GM19328 (cell line): Measurements from ENCODE around the gene SLC27A5.
A peak's percentile ranks its signal among the peaks of the same experiment; 100 is the strongest.
"Not testable (repeated sequence)": the region's sequence is repeated elsewhere in the genome, so short reads cannot be mapped to it uniquely, and the experiment has no call there.

Source experiments
- ATAC-seq: cut with Tn5 transposase; IDR thresholded peaks from one replicate; pipeline ENCODE4 v1.9.1; 2021; ENCODE audit warnings: mild to moderate bottlenecking, moderate library complexity; ENCODE audit not compliant: unreplicated experiment

Gene SLC27A5

DNA sequence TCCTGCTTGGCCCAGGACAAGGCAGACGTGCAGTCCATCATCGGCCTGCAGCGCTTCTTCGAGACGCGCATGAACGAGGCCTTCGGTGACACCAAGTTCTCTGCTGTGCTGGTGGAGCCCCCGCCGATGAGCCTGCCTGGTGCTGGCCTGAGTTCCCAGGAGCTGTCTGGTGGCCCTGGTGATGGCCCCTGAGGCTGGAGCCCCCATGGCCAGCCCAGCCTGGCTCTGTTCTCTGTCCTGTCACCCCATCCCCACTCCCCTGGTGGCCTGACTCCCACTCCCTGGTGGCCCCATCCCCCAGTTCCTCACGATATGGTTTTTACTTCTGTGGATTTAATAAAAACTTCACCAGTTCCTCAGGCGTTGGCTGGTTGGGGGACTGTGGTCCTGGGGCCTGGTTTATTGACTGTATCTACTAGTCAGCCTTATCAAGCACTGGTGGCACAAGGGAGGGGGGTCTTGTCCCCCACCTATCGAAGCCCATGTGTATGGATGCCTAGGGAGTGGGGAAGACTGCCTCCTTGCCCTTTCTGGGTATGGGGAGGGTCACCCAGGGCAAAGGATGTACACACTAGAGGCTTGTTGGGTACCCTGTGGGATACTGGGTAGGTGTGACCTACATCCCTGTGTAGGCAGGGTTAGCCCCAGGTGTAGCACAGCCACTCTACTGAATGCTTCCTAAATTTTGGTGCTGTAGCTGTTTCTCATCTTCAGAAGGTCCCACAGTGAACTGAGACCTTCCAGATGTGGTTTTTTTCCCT lies 38.8 kb upstream of the SLC27A5 start:
- ATAC-seq: no peak

DNA sequence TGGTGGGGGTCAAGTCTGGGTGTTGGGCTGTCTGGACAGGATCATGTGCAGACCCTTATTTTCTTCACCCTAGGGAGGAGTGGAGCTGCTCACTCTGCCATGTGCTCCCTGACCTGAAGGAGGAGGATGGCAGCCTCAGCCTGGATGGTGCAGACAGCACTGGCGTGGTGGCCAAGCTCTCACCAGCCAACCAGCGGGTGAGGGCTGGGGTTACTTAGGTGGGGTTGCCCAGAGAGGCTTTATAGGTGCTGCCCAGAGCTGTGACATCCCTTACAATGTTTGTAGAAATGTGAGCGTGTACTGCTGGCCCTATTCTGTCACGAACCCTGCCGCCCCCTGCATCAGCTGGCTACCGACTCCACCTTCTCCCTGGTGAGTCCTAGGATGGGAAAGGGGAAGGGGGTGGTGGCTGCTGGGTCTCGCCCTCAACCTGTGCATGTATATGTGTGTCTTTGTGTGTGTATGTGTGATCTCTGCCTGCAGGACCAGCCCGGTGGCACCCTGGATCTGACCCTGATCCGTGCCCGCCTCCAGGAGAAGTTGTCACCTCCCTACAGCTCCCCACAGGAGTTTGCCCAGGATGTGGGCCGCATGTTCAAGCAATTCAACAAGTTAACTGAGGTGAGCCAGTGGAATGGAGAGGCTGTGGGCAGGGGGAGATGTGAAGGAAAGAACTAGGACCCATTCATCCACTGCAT lies 38.0 kb upstream of the SLC27A5 start:
- no peak for ATAC-seq

DNA sequence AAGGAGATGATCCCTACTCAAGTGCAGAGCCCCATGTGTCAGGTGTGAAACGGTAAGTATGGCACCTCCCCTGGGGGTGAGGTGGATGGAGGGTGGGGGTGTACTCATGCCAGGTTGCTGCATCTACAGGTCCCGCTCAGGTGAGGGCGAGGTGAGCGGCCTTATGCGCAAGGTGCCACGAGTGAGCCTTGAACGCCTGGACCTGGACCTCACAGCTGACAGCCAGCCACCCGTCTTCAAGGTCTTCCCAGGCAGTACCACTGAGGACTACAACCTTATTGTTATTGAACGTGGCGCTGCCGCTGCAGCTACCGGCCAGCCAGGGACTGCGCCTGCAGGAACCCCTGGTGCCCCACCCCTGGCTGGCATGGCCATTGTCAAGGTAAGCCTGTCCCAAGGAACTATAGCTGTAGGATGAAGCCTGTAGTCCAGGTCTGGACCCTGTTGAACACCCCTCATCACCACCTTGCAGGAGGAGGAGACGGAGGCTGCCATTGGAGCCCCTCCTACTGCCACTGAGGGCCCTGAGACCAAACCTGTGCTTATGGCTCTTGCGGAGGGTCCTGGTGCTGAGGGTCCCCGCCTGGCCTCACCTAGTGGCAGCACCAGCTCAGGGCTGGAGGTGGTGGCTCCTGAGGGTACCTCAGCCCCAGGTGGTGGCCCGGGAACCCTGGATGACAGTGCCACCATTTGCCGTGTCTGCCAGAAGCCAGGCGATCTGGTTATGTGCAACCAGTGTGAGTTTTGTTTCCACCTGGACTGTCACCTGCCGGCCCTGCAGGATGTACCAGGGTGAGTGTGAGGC lies 37.3 kb upstream of the SLC27A5 start:
- no peak for ATAC-seq

DNA sequence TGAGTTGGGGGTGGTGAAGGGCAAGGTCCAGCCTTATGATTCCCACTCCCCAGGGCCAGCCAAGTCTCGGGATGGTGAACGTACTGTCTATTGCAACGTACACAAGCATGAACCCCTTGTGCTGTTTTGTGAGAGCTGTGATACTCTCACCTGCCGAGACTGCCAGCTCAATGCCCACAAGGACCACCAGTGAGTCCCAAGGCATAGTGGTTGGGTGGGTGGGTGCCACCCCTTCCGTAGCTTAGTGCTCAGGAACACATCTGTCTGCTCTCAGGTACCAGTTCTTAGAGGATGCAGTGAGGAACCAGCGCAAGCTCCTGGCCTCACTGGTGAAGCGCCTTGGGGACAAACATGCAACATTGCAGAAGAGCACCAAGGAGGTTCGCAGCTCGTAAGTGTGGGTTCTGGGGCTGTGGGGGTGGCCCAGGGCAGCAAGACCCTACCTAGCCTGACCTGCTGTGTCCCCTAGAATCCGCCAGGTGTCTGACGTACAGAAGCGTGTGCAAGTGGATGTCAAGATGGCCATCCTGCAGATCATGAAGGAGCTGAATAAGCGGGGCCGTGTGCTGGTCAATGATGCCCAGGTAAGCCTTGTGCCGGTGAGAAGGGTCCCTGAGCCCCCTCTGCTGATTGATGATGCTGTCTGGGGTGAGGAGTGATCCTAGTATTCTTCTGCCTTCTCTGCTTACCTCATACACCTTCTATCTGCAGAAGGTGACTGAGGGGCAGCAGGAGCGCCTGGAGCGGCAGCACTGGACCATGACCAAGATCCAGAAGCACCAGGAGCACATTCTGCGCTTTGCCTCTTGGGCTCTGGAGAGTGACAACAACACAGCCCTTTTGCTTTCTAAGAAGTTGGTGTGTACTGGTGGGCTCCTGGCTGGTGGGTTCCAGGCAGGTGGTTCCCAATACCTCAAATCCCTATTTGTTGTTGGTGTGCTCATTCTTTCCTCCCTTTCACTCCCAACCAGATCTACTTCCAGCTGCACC lies 35.8 kb upstream of the SLC27A5 start:
- no peak for ATAC-seq

DNA sequence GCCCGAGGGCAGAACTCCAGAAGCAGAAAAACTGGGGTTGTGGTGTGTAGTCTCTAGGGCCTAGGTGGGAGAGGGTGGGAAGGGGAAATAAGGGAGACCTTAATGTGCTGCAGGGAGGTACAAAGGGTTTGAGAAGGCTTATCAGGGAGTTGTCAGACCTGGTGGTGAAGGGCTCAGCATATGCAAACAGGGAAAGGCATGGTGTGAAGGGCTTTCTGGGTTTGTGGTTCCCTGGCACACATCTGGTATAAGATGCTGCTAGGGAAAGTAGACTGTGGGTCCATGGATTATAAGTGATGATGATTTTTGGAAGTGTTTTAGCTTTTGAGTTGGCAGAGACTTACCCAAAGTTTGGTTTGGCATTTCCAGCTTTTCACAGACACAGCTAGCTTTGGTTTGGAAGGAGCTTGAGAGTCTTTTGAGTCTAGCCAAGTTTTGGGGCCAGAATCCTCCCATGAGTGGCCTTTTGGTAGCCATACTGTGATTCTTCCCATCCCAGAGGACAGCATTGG lies 34.3 kb upstream of the SLC27A5 start:
- ATAC-seq: no peak

DNA sequence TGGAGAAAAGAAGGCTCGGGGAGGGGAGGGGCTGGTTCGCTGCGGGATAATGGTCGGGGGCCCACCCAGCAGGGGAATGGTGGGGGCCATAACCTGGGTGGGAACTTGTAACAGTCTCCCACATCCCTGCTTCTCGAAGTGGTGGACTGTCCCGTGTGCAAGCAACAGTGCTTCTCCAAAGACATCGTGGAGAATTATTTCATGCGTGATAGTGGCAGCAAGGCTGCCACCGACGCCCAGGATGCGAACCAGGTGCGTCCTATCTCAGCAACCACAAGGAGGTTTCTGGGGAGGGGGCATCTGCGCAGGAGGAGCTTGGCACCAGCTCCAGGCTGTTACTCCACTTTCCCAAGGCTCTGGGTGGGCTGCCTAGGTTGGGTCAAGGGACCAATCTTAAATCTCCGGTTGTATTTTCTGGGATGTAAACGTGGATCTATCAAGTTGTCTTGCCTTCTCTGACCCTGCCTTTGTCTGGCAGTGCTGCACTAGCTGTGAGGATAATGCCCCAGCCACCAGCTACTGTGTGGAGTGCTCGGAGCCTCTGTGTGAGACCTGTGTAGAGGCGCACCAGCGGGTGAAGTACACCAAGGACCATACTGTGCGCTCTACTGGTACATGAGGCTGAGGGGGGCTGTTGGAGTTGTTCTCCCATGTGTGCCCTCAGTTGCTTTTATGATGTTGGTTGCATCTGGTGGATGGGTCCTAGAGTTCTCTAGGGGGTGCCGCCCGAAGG lies 33.7 kb upstream of the SLC27A5 start:
- no peak for ATAC-seq

DNA sequence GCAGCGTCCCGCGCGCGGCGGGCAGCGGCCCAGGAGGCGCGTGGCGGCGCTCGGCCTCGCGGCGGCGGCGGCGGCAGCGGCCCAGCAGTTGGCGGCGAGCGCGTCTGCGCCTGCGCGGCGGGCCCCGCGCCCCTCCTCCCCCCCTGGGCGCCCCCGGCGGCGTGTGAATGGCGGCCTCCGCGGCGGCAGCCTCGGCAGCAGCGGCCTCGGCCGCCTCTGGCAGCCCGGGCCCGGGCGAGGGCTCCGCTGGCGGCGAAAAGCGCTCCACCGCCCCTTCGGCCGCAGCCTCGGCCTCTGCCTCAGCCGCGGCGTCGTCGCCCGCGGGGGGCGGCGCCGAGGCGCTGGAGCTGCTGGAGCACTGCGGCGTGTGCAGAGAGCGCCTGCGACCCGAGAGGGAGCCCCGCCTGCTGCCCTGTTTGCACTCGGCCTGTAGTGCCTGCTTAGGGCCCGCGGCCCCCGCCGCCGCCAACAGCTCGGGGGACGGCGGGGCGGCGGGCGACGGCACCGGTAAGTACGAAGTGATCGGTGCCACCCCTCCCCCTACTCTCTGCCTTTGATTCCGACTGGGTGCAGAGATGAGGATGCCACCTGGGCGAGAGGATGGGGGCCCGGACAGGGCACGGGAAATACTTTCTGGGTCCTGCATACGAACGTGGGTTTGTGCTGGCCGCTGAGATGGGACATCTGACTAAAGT lies 32.9 kb upstream of the SLC27A5 start:
- peak; percentile 40 for ATAC-seq

DNA sequence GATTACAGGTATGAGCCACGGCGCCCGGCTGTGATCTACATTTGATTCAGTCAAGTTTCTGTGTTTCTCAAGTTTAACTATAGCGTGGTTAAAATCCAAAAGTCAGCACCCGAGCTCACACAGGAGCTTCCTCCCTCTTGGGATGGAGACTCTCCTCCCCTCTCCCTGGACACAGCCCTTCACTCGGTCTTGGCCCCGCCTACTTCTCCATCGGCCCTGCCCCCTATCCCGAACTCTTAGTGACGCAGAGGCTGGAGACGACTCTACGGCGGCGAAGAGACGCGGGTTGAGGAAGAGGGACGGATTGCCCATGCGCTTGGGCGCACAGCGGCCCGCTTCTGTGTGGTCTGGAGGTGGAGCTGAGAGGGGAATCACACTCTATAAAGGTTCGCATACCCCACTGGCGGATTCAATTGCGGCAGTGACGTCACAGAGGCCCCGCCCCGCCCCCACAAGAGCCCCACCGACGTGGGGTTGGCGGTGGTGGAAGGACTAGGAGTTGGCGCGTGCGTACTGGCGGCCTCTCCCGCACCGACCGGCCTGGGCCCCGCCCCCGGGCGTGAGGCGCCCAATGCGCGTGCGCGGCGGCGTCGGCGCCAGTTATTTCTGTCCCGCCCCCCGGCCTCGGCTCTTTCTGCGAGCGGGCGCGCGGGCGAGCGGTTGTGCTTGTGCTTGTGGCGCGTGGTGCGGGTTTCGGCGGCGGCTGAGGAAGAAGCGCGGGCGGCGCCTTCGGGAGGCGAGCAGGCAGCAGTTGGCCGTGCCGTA lies 32.2 kb upstream of the SLC27A5 start, which contains the start of gene TRIM28:
TSS of gene TRIM28 (plus strand) at position 239 of the 765 bp plus-strand sequence. CDS start 694 bp downstream, outside the sequence.
- peak; percentile 82 for ATAC-seq

DNA sequence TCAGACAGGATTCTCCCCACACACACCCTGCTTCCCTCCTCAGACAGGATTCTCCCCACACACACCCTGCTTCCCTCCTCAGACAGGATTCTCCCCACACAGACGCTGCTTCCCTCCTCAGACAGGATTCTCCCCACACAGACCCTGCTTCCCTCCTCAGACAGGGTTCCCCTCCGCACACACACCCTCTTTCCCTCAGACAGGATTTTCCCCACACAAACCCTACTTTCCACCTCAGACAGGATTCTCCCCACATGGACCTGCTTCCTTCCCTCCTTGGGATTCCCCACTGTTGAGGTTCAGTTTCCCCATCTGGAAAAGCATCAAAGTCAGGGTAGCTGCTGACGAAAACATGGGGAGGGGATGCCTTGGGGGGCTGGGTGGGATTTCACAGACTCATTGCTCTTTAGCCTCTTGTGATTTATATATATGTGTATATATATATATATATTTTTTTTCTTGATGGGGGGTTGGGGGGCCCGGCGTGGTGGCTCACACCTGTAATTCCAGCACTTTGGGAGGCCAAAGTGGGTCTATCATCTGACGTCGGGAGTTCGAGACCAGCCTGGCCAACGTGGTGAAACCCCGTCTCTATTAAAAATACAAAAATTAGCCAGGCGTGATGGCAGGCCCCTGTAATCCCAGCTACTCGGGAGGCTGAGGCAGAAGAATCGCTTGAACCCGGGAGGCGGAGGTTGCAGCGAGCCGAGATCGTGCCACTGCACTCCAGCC lies 31.0 kb upstream of the SLC27A5 start:
- not testable (repeated sequence) for ATAC-seq

DNA sequence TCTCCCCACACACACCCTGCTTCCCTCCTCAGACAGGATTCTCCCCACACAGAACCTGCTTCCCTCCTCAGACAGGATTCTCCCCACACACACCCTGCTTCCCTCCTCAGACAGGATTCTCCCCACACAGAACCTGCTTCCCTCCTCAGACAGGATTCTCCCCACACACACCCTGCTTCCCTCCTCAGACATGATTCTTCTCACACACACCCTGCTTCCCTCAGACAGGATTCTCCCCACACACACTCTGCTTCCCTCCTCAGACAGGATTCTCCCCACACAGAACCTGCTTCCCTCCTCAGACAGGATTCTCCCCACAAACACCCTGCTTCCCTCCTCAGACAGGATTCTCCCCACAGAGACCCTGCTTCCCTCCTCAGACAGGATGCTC lies 27.4 kb upstream of the SLC27A5 start:
- ATAC-seq: not testable (repeated sequence)

DNA sequence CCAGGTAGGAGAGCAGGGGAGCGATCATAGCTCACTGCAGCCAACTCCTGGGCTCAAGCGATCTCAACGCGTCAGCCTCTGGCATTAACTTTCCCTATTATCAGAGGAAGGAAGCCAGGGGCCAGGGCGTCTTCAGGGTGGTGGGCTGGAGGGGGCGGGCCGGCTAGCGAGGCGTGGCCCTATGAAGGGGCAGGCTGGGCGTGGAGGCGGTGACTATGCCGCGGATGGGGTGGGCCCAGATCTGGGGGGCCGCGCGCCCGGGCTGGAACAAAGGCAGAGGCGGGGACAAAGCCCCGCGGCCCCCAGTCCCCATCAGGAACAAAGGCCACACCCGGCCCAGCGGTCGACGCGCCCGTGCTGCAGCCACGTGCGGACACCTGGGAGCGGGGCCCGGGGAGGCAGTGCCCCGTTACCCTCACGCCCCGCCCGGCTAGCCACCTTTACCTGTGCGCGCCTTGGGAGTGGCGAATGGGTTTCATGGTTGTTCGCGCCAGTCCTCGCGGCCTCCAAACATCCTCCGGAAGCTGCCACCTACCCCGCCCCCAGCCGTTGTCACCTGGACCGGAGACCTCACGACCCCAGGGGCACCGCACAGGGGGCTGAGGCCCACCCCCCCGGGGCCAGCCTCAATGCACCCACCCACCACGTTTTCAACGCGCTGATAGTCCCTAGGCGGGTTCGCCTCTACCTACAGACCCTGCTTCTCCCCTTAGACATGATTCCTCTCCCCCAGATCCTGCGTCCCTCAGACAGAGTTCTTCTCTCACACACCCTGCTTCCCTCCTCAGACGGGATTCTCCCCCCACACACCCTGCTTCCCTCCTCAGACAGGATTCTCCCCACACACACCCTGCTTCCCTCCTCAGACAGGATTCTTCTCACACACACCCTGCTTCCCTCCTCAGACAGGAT lies 26.7 kb upstream of the SLC27A5 start:
- ATAC-seq: no peak

DNA sequence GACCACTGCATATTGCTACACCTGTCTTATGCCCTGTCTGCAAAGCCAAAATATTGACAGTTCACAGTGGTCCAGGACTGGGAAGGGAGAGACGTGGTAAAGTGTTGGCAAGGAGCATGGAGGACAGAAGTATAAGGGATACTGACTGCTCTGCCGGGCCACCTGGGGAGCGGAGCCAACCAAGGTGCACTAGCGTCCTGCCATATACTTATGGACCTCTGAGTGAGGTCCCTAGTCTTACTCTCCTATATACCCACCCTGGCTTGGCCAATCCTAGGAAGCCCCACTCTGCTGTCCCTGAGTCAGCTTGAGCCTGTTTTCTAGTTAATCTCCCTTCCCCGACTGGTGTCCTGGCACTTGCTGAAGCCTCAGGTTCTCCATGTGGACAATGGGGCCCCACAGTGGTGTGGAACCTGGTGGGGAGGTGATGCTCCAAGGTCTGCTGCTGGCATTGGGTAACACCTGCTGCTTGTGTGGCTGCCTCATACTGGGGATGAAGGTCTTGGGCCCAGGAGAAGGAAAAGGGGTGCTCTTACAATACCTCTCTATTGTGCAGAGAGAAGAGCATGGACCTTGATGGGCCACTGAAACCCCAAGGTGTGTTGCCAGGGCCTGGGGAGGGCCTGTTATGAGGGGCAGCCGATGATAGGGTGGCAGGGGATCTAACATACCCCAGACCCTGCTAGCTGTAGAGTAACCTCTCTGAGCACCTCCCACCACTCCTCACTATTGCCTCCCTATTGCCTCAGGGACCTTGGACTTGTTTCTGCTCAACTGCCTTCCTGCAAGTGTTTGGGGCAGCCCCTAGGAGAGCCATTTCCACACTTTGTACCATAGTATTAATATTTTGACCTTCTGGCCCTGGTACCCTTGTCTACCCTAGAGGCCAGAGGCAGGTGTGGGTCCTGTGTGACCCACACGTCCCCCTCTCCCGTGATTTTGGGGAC lies 25.3 kb upstream of the SLC27A5 start:
- ATAC-seq: no peak

DNA sequence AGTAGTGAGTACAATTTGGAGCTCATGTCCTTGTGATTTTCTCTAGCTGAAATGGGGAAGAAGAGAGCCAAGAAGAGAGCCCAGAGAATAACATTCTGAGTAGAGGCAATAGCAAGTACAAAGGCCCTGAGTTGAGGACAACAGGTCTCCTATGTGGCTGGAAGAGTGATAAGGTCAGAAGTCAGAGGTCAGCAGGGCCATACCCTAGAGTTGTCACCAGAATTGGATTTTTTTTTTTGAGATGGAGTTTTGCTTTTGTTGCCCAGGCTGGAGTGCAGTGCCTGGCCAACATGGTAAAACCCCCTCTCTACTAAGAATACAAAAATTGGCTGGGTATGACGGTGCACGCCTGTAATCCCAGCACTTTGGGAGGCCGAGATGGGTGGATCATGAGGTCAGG lies 24.1 kb upstream of the SLC27A5 start:
- ATAC-seq: no peak

DNA sequence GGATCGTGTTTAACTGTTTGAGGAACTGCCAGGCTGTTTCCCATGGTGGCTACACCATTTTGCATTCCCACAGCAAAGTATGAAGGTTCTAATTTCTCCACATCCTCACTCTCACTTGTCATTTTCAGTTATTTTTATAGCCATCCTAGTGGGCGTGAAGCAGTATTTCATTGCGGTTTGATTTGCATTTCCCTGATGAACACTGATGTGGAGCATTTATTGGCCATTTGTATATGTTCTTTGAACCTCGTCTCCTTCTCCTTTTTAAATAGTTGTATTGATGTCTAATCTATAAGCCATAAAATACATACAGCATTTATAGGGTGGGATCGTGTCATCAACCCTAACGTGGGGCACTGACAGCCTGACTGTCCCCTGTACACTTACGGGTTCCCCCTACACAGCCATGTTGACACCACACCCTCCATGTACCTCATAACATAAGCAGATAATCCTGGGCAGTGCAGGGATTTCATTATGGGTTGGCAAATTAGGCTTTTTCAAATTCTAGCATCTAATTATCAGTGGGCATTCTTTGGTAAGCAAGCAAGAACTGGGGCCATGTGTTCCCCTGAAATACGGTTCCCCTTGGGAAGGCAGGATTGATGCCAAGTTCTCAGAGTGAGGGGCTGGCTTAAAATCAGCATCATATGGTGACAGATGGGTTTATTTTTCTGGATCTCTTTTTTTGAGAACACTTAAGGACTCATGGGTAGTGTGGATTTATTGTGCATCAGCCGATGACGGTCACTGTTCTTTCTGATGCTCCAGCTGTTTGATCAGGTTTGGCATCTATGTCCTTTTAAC lies 19.4 kb upstream of the SLC27A5 start:
- no peak for ATAC-seq
